HepG2 (cell line): ENCODE results near the gene DUSP22.

Experiments
- FOXK2 ChIP-seq: fragments of 450-650 bp; IDR thresholded peaks from 2 replicates; pipeline ENCODE4 v1.6.1; 2016
- HHEX ChIP-seq: IDR thresholded peaks from 2 replicates; pipeline ENCODE4 v1.6.1; 2016; ENCODE audit warnings: control low read depth
- ISX ChIP-seq: sonication (generic); formaldehyde crosslinking; conservative IDR thresholded peaks from 2 replicates; pipeline ENCODE4 v1.5.0; 2020; ENCODE audit warnings: missing genetic modification reagents
- KLF16 ChIP-seq, 2 experiments: sonication (generic) in 1 of 2; formaldehyde crosslinking in 1 of 2; IDR thresholded peaks; 2 replicates each; pipeline versions ENCODE4 v1.6.1 to v1.8.0; 2016 to 2023; ENCODE audit warnings: missing genetic modification reagents in 2 of 2, missing compliant biosample characterization in 1 of 2
- POLR2A ChIP-seq, 2 experiments: IDR thresholded peaks; 2 replicates each; pipeline ENCODE4 v1.6.1; 2011; ENCODE audit warnings: low read depth in 2 of 2, low read length in 2 of 2, mild to moderate bottlenecking in 1 of 2, moderate library complexity in 1 of 2; ENCODE audit not compliant: insufficient read depth in 1 of 2
- POLR2AphosphoS2 ChIP-seq: IDR thresholded peaks from 2 replicates; pipeline ENCODE4 v1.6.1; 2011; ENCODE audit warnings: low read depth, low read length, improper control_type of control experiment
- RAD21 ChIP-seq: fragments of 450-650 bp; formaldehyde crosslinking; IDR thresholded peaks from 2 replicates; pipeline ENCODE4 v1.5.0; 2020; ENCODE audit warnings: mild to moderate bottlenecking
- ZFP37 ChIP-seq: sonication (generic); formaldehyde crosslinking; IDR thresholded peaks from 2 replicates; pipeline ENCODE4 v1.4.0; 2020; ENCODE audit warnings: missing genetic modification reagents, borderline replicate concordance
- ZNF143 ChIP-seq: sonication (generic); formaldehyde crosslinking; IDR thresholded peaks from 2 replicates; pipeline ENCODE4 v1.4.0; 2020; ENCODE audit warnings: missing genetic modification reagents
- ZNF275 ChIP-seq: sonication (generic); formaldehyde crosslinking; IDR thresholded peaks from 2 replicates; pipeline ENCODE4 v1.8.0; 2022; ENCODE audit warnings: missing genetic modification reagents, mild to moderate bottlenecking, inconsistent platforms, borderline replicate concordance
- ZNF441 ChIP-seq: sonication (generic); formaldehyde crosslinking; IDR thresholded peaks from 2 replicates; pipeline ENCODE4 v1.7.0; 2021; ENCODE audit warnings: missing genetic modification reagents, borderline replicate concordance
- ZSCAN25 ChIP-seq: sonication (generic); formaldehyde crosslinking; IDR thresholded peaks from 2 replicates; pipeline ENCODE4 v1.8.0; 2022; ENCODE audit warnings: mild to moderate bottlenecking, missing genetic modification reagents
- TF ChIP-seq, protein P1 (sequence below): sonication (generic); formaldehyde crosslinking; IDR thresholded peaks from 2 replicates; pipeline ENCODE4 v1.4.0; 2020; ENCODE audit warnings: missing genetic modification reagents
- TF ChIP-seq, protein P2 (sequence below): sonication (generic); formaldehyde crosslinking; IDR thresholded peaks from 2 replicates; pipeline ENCODE4 v1.4.0; 2020; ENCODE audit warnings: mild to moderate bottlenecking, missing genetic modification reagents

DNA sequence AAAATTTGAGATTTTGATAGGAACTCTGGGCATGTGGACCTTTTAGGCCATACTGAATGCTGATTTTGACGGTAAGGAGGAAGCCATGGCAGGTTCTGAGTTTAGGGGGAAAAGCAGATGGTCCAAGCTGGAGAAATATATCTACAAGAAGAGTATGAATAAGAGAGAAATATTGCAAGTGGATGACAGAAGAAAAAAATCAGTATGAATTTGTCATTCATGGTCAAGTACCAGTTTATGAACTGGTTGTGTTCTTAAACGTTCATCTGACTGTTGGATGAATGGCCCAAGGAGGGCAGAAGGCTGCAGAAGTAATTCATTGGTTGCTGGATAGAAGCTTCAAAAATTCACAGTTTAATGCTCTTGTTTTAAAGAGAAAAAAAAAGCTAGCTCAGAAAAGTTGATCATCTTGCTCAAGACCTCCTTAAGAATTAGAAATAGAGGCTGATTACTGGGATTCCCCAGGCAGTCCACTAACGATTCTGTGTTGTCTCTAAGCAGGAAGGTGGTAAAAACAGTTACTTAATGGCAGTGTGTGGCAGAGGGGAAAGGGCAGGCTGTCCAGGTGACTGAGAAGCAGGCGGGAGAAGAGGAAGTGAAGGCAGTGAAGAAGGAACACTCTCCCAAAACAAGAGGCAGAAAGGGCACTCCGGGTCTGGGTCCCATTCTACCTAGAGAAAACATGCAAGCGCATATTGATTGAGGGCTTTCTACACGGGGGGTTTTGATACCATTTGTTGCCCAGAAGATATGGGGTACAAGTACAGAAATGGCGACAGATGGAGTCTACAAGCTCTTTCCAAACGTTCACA, 2.0 kb upstream of the DUSP22 start:
- TF ChIP-seq FOXK2 = no peak
- TF ChIP-seq, protein P1, sequence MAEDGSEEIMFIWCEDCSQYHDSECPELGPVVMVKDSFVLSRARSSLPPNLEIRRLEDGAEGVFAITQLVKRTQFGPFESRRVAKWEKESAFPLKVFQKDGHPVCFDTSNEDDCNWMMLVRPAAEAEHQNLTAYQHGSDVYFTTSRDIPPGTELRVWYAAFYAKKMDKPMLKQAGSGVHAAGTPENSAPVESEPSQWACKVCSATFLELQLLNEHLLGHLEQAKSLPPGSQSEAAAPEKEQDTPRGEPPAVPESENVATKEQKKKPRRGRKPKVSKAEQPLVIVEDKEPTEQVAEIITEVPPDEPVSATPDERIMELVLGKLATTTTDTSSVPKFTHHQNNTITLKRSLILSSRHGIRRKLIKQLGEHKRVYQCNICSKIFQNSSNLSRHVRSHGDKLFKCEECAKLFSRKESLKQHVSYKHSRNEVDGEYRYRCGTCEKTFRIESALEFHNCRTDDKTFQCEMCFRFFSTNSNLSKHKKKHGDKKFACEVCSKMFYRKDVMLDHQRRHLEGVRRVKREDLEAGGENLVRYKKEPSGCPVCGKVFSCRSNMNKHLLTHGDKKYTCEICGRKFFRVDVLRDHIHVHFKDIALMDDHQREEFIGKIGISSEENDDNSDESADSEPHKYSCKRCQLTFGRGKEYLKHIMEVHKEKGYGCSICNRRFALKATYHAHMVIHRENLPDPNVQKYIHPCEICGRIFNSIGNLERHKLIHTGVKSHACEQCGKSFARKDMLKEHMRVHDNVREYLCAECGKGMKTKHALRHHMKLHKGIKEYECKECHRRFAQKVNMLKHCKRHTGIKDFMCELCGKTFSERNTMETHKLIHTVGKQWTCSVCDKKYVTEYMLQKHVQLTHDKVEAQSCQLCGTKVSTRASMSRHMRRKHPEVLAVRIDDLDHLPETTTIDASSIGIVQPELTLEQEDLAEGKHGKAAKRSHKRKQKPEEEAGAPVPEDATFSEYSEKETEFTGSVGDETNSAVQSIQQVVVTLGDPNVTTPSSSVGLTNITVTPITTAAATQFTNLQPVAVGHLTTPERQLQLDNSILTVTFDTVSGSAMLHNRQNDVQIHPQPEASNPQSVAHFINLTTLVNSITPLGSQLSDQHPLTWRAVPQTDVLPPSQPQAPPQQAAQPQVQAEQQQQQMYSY (CRISPR knock-in tag) = no peak
- TF ChIP-seq POLR2A (IDR thresholded peaks at IDR 0.05; ENCODE audit: insufficient read depth in 1 of 2, low read depth in 2 of 2, low read length in 2 of 2) = no peak
- TF ChIP-seq POLR2AphosphoS2 = no peak
- no peak for TF ChIP-seq ISX
- TF ChIP-seq, protein P2, sequence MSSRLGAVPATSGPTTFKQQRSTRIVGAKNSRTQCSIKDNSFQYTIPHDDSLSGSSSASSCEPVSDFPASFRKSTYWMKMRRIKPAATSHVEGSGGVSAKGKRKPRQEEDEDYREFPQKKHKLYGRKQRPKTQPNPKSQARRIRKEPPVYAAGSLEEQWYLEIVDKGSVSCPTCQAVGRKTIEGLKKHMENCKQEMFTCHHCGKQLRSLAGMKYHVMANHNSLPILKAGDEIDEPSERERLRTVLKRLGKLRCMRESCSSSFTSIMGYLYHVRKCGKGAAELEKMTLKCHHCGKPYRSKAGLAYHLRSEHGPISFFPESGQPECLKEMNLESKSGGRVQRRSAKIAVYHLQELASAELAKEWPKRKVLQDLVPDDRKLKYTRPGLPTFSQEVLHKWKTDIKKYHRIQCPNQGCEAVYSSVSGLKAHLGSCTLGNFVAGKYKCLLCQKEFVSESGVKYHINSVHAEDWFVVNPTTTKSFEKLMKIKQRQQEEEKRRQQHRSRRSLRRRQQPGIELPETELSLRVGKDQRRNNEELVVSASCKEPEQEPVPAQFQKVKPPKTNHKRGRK (CRISPR knock-in tag) = no peak
- no peak for TF ChIP-seq ZNF441
- TF ChIP-seq ZFP37 = no peak
- no peak for TF ChIP-seq ZNF143 (CRISPR knock-in tag)
- no peak for TF ChIP-seq ZSCAN25 (CRISPR knock-in tag)
- no peak for TF ChIP-seq ZNF275 (CRISPR knock-in tag)
- TF ChIP-seq KLF16 (CRISPR knock-in tag; IDR thresholded peaks at IDR 0.05) = no peak
- TF ChIP-seq HHEX (CRISPR knock-in tag) = no peak
- TF ChIP-seq RAD21 (CRISPR knock-in tag) = no peak
